Rectal smooth muscle tissue (tissue), 1 donor: ENCODE data around the gene RUNDC1.
A peak's percentile ranks its signal among the peaks of the same experiment; 100 is the strongest.

Source experiments
- H3K27ac ChIP-seq: one replicate; pipeline ENCODE4 v1.7.0; 2013; ENCODE audit warnings: low read depth, low read length, inconsistent platforms
- H3K27me3 ChIP-seq: one replicate; pipeline ENCODE4 v1.7.0; 2013; ENCODE audit warnings: low read length; ENCODE audit not compliant: control insufficient read depth, insufficient read depth
- H3K36me3 ChIP-seq: one replicate; pipeline ENCODE4 v1.7.0; 2013; ENCODE audit warnings: low read length; ENCODE audit not compliant: control insufficient read depth, insufficient read depth
- H3K4me1 ChIP-seq: one replicate; pipeline ENCODE4 v1.7.0; 2013; ENCODE audit warnings: low read length; ENCODE audit not compliant: control insufficient read depth, insufficient read depth
- H3K4me3 ChIP-seq: one replicate; pipeline ENCODE4 v1.7.0; 2013; ENCODE audit warnings: low read length
- H3K9ac ChIP-seq: one replicate; pipeline ENCODE4 v1.7.0; 2013; ENCODE audit warnings: low read length

The RUNDC1 gene

GRCh38 chr17:43015579-43015978 lies 35.2 kb downstream of the RUNDC1 start:
- Histone ChIP-seq H3K36me3 (peaks cover 21% of the 10 kb centered on the region), H3K27me3 (no peaks in the 10 kb centered on the region), H3K4me1 (peaks cover 13% of the 10 kb centered on the region), H3K27ac (no peak overlapping the region), H3K9ac (no peak overlapping the region), H3K4me3 (no peak overlapping the region)

DNA sequence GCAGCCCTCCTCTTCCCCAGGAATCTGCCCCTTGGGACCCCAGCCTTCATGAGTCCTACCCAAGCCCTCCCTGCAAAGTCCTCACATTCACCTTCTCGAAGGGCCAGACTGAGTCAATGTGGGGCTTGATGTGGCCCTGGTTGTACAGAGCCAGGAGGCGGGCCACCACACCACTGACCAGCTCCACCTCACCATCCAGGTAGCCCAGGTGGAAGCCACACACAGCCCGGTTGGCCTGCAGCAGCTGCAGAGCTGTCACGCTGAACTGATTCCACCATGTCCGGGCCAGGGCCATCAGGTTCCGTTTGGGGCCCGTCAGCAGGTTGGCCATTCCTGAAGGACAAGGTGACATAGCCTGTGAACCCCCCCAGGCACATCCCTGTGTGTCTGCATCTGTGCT lies 35.9 kb downstream of the RUNDC1 start:
- Histone ChIP-seq H3K9ac (no peak overlapping the region), H3K36me3 (peaks cover 21% of the 10 kb centered on the region), H3K4me1 (peaks cover 13% of the 10 kb centered on the region), H3K27me3 (no peaks in the 10 kb centered on the region), H3K4me3 (no peak overlapping the region), H3K27ac (no peak overlapping the region)

- peak overlapping the region; percentile 18 for H3K4me3 ChIP-seq
- no peaks in the 10 kb centered on the region for H3K27me3 ChIP-seq
- H3K9ac ChIP-seq: no peak overlapping the region
- no peak overlapping the region for H3K27ac ChIP-seq
- H3K36me3 ChIP-seq: peaks cover 16% of the 10 kb centered on the region
- H3K4me1 ChIP-seq: peaks cover 13% of the 10 kb centered on the region
Measured at GRCh38 chr17:43018008-43018853, 37.9 kb downstream of the RUNDC1 start.

DNA sequence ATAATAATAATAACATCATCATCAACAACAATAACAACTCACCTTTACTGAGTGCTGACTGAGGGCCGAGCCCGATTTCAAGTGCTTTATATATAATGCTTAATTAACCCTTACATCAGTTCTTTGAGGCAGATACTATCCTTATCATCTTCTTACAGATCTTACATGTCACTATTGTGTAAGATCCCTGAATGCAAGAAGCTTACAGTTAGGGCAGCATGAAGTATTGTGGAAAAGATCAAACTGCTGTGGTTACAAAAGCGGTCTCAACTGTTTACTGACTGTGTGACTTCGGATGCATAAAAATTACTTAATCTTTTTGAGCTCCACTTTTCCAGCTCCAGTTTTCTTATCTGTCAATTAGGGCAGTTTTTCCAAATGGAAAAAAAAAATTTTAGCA lies 38.6 kb downstream of the RUNDC1 start:
- H3K9ac ChIP-seq: no peak overlapping the region
- H3K36me3 ChIP-seq: peaks cover 12% of the 10 kb centered on the region
- H3K4me3 ChIP-seq: peak overlapping the region; percentile 18
- no peaks in the 10 kb centered on the region for H3K27me3 ChIP-seq
- H3K4me1 ChIP-seq: peaks cover 13% of the 10 kb centered on the region
- no peak overlapping the region for H3K27ac ChIP-seq

DNA sequence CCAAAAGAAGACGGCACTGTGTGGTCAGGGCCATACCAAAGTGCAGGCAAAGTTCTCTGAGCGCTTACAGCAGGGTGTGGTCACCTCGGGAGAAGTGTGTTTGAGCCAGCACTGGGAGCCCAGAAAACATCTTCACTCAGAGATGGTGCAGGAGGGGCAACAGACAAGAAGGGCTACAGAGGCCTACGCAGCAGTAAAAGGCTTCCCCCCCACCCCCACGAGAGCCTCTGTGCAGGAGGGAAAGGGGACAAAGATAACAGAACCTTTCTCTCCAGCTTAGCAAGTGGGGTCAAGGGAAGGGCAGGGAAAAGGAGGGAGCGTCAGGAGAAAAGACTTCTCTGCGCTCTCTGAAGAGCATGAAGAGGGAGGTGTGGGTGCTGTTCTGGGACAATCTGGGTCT lies 39.1 kb downstream of the RUNDC1 start:
- H3K27ac ChIP-seq: peak overlapping the region; percentile 50
- no peaks in the 10 kb centered on the region for H3K27me3 ChIP-seq
- H3K9ac ChIP-seq: no peak overlapping the region
- H3K4me1 ChIP-seq: peaks cover 13% of the 10 kb centered on the region
- peaks cover 12% of the 10 kb centered on the region for H3K36me3 ChIP-seq
- peak overlapping the region; percentile 41 for H3K4me3 ChIP-seq

- Histone ChIP-seq H3K9ac (no peak overlapping the region), H3K36me3 (peaks cover 8% of the 10 kb centered on the region), H3K27me3 (no peaks in the 10 kb centered on the region), H3K4me3 (no peak overlapping the region), H3K4me1 (peaks cover 13% of the 10 kb centered on the region), H3K27ac (peak overlapping the region; percentile 50)
Measured at GRCh38 chr17:43020030-43020621, 39.8 kb downstream of the RUNDC1 start.

- Histone ChIP-seq H3K9ac (peak overlapping the region; percentile 70), H3K27me3 (no peaks in the 10 kb centered on the region), H3K36me3 (peaks cover 8% of the 10 kb centered on the region), H3K4me3 (peak overlapping the region; percentile 99), H3K4me1 (peaks cover 13% of the 10 kb centered on the region), H3K27ac (peak overlapping the region; percentile 82)
Measured at GRCh38 chr17:43020789-43021740, 40.7 kb downstream of the RUNDC1 start.

GRCh38 chr17:43021741-43022512 lies 41.6 kb downstream of the RUNDC1 start, which contains the start of gene VAT1:
VAT1 (minus strand) TSS chr17:43022385; CDS start chr17:43022322, 63 bp downstream.
- Histone ChIP-seq H3K4me1 (peaks cover 13% of the 10 kb centered on the region), H3K27ac (peak within 1 kb of the TSS; percentile 82), H3K4me3 (peak within 1 kb of the TSS; percentile 99), H3K27me3 (no peaks in the 10 kb centered on the region), H3K36me3 (peaks cover 8% of the 10 kb centered on the region), H3K9ac (peak within 1 kb of the TSS; percentile 70)

- no peaks in the 10 kb centered on the region for H3K27me3 ChIP-seq
- peak within 1 kb of the TSS; percentile 78 for H3K4me3 ChIP-seq
- peaks cover 6% of the 10 kb centered on the region for H3K4me1 ChIP-seq
- peak within 1 kb of the TSS; percentile 54 for H3K9ac ChIP-seq
- peak within 1 kb of the TSS; percentile 70 for H3K27ac ChIP-seq
- H3K36me3 ChIP-seq: no peaks in the 10 kb centered on the region
Measured at GRCh38 chr17:43024407-43025289, 44.3 kb downstream of the RUNDC1 start, which contains the start of gene RND2. RND2 (plus strand) TSS chr17:43025231; CDS start chr17:43025348, 117 bp downstream.

- Histone ChIP-seq H3K27ac (no peak overlapping the region), H3K36me3 (no peaks in the 10 kb centered on the region), H3K4me3 (peak overlapping the region; percentile 45), H3K9ac (no peak overlapping the region), H3K4me1 (peaks cover under 1% of the 10 kb centered on the region), H3K27me3 (no peaks in the 10 kb centered on the region)
Measured at GRCh38 chr17:43025290-43025657, 44.9 kb downstream of the RUNDC1 start.
